ENCODE data around the gene FRMD7. TPM values are rescaled to one million over a fixed set of nuclear protein-coding genes. Genes with fewer than 3 reads are reported as not detected.

The FRMD7 gene
- total RNA-seq, 2 donors from 2014 or later, result not detected

GRCh38 chrX:132090403-132091159 is 37.2 kb downstream of the FRMD7 start:
- no peak overlapping the region for H3K4me3 ChIP-seq (ENCODE audit: low read length)
- H3K9me3 ChIP-seq (ENCODE audit: control insufficient read depth, low read length), result no peaks in the 10 kb centered on the region
- no peaks in the 10 kb centered on the region for H3K27me3 ChIP-seq (ENCODE audit: control insufficient read depth, insufficient read depth, low read length, poor library complexity, severe bottlenecking)
- Mint-ChIP-seq H3K27me3 (ENCODE audit: insufficient read depth) (no peaks in the 10 kb centered on the region), H3K36me3 (ENCODE audit: low read depth) (no peaks in the 10 kb centered on the region), H3K27ac (no peak overlapping the region), H3K9me3 (no peaks in the 10 kb centered on the region), H3K4me3 (no peak overlapping the region), H3K4me1 (peaks cover 11% of the 10 kb centered on the region)
- DNase-seq, result no peak
- WGBS, 2 experiments (ENCODE audit: insufficient coverage in 1 of 2, insufficient read length in 1 of 2), result 89 to 96% methylated on average over 4 to 8 of the region's 8 CpGs
- H3K36me3 ChIP-seq (ENCODE audit: control insufficient read depth, insufficient read depth, low read length), result no peaks in the 10 kb centered on the region
- TF ChIP-seq, protein P1, sequence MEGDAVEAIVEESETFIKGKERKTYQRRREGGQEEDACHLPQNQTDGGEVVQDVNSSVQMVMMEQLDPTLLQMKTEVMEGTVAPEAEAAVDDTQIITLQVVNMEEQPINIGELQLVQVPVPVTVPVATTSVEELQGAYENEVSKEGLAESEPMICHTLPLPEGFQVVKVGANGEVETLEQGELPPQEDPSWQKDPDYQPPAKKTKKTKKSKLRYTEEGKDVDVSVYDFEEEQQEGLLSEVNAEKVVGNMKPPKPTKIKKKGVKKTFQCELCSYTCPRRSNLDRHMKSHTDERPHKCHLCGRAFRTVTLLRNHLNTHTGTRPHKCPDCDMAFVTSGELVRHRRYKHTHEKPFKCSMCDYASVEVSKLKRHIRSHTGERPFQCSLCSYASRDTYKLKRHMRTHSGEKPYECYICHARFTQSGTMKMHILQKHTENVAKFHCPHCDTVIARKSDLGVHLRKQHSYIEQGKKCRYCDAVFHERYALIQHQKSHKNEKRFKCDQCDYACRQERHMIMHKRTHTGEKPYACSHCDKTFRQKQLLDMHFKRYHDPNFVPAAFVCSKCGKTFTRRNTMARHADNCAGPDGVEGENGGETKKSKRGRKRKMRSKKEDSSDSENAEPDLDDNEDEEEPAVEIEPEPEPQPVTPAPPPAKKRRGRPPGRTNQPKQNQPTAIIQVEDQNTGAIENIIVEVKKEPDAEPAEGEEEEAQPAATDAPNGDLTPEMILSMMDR (conservative IDR thresholded peaks at IDR 0.05), result no peak
- no peak overlapping the region for H3K9ac ChIP-seq (ENCODE audit: extremely low read depth, low read length, poor library complexity, severe bottlenecking)
- H3K27ac ChIP-seq (ENCODE audit: low read depth, low read length), result no peak overlapping the region
- H3K4me1 ChIP-seq (ENCODE audit: control insufficient read depth, insufficient read depth, low read length), result no peaks in the 10 kb centered on the region

GRCh38 chrX:132088864-132089263 is 39.0 kb downstream of the FRMD7 start:
- H3K36me3 Mint-ChIP-seq (ENCODE audit: low read depth), result no peaks in the 10 kb centered on the region
- Histone ChIP-seq H3K4me1 (ENCODE audit: control insufficient read depth, insufficient read depth, low read length) (no peaks in the 10 kb centered on the region), H3K9me3 (ENCODE audit: control insufficient read depth, low read length) (no peaks in the 10 kb centered on the region), H3K27ac (ENCODE audit: low read depth, low read length) (no peak overlapping the region), H3K27me3 (ENCODE audit: control insufficient read depth, insufficient read depth, low read length, poor library complexity, severe bottlenecking) (no peaks in the 10 kb centered on the region), H3K36me3 (ENCODE audit: control insufficient read depth, insufficient read depth, low read length) (no peaks in the 10 kb centered on the region), H3K4me3 (ENCODE audit: low read length) (no peak overlapping the region), H3K9ac (ENCODE audit: extremely low read depth, low read length, poor library complexity, severe bottlenecking) (no peak overlapping the region)
- H3K27ac Mint-ChIP-seq, result no peak overlapping the region
- TF ChIP-seq, protein P1 (conservative IDR thresholded peaks at IDR 0.05), result no peak
- H3K27me3 Mint-ChIP-seq (ENCODE audit: insufficient read depth), result peaks cover 5% of the 10 kb centered on the region
- peaks cover 11% of the 10 kb centered on the region for H3K4me1 Mint-ChIP-seq
- DNase-seq, result no peak
- H3K4me3 Mint-ChIP-seq, result no peak overlapping the region
- no peaks in the 10 kb centered on the region for H3K9me3 Mint-ChIP-seq

DNA sequence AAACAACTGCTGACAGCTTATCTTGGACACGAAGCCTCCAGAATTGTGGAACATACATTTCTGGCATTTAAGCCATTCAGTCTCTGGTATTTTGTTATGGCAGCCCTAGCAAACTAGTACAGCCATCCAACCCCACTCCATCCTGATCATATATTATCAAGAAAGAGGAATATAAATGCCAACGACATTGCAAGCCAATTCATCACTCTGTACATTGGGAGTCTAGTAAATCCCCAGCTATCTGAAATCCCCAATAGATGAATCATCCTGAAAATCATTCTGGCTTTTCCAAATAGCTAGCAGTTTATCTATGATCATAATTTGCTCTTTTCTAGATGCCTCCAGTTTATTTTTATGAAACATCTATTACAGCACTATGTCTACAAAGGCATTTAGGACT is 41.1 kb downstream of the FRMD7 start:
- TF ChIP-seq, protein P1 (conservative IDR thresholded peaks at IDR 0.05), result no peak
- no peaks in the 10 kb centered on the region for H3K9me3 ChIP-seq (ENCODE audit: control insufficient read depth, low read length)
- Mint-ChIP-seq H3K4me1 (no peaks in the 10 kb centered on the region), H3K9me3 (no peaks in the 10 kb centered on the region), H3K27me3 (ENCODE audit: insufficient read depth) (peaks cover 7% of the 10 kb centered on the region), H3K4me3 (no peak overlapping the region), H3K36me3 (ENCODE audit: low read depth) (no peaks in the 10 kb centered on the region), H3K27ac (no peak overlapping the region)
- no peak overlapping the region for H3K9ac ChIP-seq (ENCODE audit: extremely low read depth, low read length, poor library complexity, severe bottlenecking)
- DNase-seq, result no peak
- no peaks in the 10 kb centered on the region for H3K27me3 ChIP-seq (ENCODE audit: control insufficient read depth, insufficient read depth, low read length, poor library complexity, severe bottlenecking)
- 92% methylated on average over 2 of the region's 2 CpGs; no CpG with 5 or more reads in 1 of the 2 experiments for WGBS, 2 experiments (ENCODE audit: insufficient coverage in 1 of 2, insufficient read length in 1 of 2)
- H3K36me3 ChIP-seq (ENCODE audit: control insufficient read depth, insufficient read depth, low read length), result no peaks in the 10 kb centered on the region
- H3K4me1 ChIP-seq (ENCODE audit: control insufficient read depth, insufficient read depth, low read length), result no peaks in the 10 kb centered on the region
- H3K4me3 ChIP-seq (ENCODE audit: low read length), result no peak overlapping the region
- H3K27ac ChIP-seq (ENCODE audit: low read depth, low read length), result no peak overlapping the region
